ENCODE results near the gene ZNF687.
A peak's percentile ranks its signal among the peaks of the same experiment; 100 is the strongest.
"Not testable (repeated sequence)": the region's sequence is repeated elsewhere in the genome, so short reads cannot be mapped to it uniquely, and the experiment has no call there.

The ZNF687 gene

DNA sequence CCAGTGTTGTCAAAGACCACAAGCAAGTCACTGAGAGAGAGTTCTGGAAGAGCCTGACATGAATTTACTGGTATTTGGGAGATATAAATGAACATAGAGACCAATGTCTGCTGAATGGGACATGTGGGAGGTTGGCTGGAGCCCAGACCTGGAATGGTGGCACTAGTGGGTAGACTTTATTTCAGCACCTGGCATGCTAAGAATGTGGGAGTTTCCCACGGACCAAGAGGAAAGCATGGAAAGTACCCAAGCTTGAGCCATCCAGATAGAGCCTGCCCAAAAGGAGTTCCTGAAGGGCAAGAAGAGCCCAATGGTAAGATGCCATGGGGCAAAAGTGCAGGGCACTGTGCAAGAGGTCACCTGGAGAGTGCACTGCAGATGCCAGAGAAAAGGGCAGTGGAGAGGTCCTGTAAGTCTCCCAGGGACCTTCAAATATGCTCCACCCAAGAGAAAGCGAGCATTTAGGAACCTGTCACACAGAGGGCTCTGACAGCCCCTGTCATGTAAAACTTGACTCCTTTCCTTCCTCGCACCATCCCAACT, 8.1 kb upstream of the ZNF687 start:
- H3K27ac Mint-ChIP-seq = no peak overlapping the region

GRCh38 chr1:151275341-151275740, 6.8 kb upstream of the ZNF687 start:
- H3K27ac Mint-ChIP-seq; H3K4me3 Mint-ChIP-seq; H3K4me1 Mint-ChIP-seq; H3K9me3 Mint-ChIP-seq; H3K27me3 Mint-ChIP-seq (ENCODE audit: low read depth): not testable (repeated sequence)
- peaks cover 15% of the 10 kb centered on the region for H3K36me3 Mint-ChIP-seq (ENCODE audit: low read depth)

More for the DNA sequence above, 8.1 kb upstream of the ZNF687 start:
- peaks cover 22% of the 10 kb centered on the region for H3K36me3 Mint-ChIP-seq (ENCODE audit: low read depth)
- H3K9me3 Mint-ChIP-seq = no peaks in the 10 kb centered on the region
- TF ChIP-seq, protein P1, sequence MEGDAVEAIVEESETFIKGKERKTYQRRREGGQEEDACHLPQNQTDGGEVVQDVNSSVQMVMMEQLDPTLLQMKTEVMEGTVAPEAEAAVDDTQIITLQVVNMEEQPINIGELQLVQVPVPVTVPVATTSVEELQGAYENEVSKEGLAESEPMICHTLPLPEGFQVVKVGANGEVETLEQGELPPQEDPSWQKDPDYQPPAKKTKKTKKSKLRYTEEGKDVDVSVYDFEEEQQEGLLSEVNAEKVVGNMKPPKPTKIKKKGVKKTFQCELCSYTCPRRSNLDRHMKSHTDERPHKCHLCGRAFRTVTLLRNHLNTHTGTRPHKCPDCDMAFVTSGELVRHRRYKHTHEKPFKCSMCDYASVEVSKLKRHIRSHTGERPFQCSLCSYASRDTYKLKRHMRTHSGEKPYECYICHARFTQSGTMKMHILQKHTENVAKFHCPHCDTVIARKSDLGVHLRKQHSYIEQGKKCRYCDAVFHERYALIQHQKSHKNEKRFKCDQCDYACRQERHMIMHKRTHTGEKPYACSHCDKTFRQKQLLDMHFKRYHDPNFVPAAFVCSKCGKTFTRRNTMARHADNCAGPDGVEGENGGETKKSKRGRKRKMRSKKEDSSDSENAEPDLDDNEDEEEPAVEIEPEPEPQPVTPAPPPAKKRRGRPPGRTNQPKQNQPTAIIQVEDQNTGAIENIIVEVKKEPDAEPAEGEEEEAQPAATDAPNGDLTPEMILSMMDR (IDR thresholded peaks at IDR 0.05; ENCODE audit: unreplicated experiment in 3 of 3) = no peak
- no peaks in the 10 kb centered on the region for H3K27me3 Mint-ChIP-seq (ENCODE audit: low read depth)
- no peak overlapping the region for H3K4me3 Mint-ChIP-seq
- peaks cover 4% of the 10 kb centered on the region for H3K4me1 Mint-ChIP-seq

DNA sequence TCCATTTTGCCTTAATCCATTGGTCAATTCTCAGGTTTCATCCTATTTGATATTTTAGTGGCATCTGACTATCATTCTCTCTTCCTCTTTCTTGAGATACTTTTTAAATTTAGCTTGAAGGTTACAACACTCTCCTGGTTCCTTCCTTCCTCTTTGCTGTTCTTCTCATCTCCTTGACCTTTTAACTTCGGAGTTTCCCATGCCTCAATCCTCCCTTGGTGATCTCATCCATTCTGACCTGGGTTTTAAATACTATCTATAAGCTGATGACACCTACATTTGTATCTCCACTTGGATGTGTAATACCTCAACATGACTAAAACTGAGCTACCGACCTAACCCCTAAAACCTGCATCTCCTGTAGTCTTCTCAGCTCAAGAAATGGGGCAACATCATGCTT, 4.8 kb upstream of the ZNF687 start:
- peaks cover 6% of the 10 kb centered on the region for H3K36me3 Mint-ChIP-seq (ENCODE audit: low read depth)
- H3K27me3 Mint-ChIP-seq (ENCODE audit: low read depth) = no peaks in the 10 kb centered on the region
- H3K4me3 Mint-ChIP-seq = no peak overlapping the region
- peaks cover 4% of the 10 kb centered on the region for H3K4me1 Mint-ChIP-seq
- no peaks in the 10 kb centered on the region for H3K9me3 Mint-ChIP-seq
- no peak overlapping the region for H3K27ac Mint-ChIP-seq
- TF ChIP-seq, protein P1 (IDR thresholded peaks at IDR 0.05; ENCODE audit: unreplicated experiment in 3 of 3) = no peak

GRCh38 chr1:151281225-151281968, 702 bp upstream of the ZNF687 start:
- Mint-ChIP-seq H3K27me3 (ENCODE audit: low read depth) (no peaks in the 10 kb centered on the region), H3K4me3 (peak overlapping the region; percentile 98 to 99 (median 98)), H3K27ac (peak overlapping the region; percentile 98 to 100 (median 99)), H3K4me1 (peaks cover 17% of the 10 kb centered on the region), H3K36me3 (ENCODE audit: low read depth) (peaks cover 11% of the 10 kb centered on the region), H3K9me3 (no peaks in the 10 kb centered on the region)
- TF ChIP-seq, protein P1 (IDR thresholded peaks at IDR 0.05; ENCODE audit: unreplicated experiment in 3 of 3) = no peak

GRCh38 chr1:151282883-151283725, 1.0 kb downstream of the ZNF687 start:
- peak overlapping the region; percentile 79 to 94 (median 85) for H3K27ac Mint-ChIP-seq
- H3K4me1 Mint-ChIP-seq = peaks cover 17% of the 10 kb centered on the region
- peaks cover 17% of the 10 kb centered on the region for H3K36me3 Mint-ChIP-seq (ENCODE audit: low read depth)
- H3K4me3 Mint-ChIP-seq = peak overlapping the region; percentile 94 to 99 (median 96)
- H3K9me3 Mint-ChIP-seq = no peaks in the 10 kb centered on the region
- TF ChIP-seq, protein P1 (IDR thresholded peaks at IDR 0.05; ENCODE audit: unreplicated experiment in 3 of 3) = no peak
- H3K27me3 Mint-ChIP-seq (ENCODE audit: low read depth) = no peaks in the 10 kb centered on the region

- Mint-ChIP-seq H3K4me1 (peaks cover 17% of the 10 kb centered on the region), H3K36me3 (ENCODE audit: low read depth) (peaks cover 26% of the 10 kb centered on the region), H3K27me3 (ENCODE audit: low read depth) (no peaks in the 10 kb centered on the region), H3K27ac (peak overlapping the region; percentile 79 to 94 (median 85)), H3K4me3 (peak overlapping the region; percentile 94 to 99 (median 96)), H3K9me3 (no peaks in the 10 kb centered on the region)
- TF ChIP-seq, protein P1 (IDR thresholded peaks at IDR 0.05; ENCODE audit: unreplicated experiment in 3 of 3) = no peak
These were observed 2.0 kb downstream of the ZNF687 start for GRCh38 chr1:151284013-151284577.

Measured in nephron (organoid).